CD4-positive, alpha-beta T cell treated with Interferon gamma for 1 hour (primary cell): ENCODE data around the gene CARD8.
"Not testable (repeated sequence)": the region's sequence is repeated elsewhere in the genome, so short reads cannot be mapped to it uniquely, and the experiment has no call there.

Experiments used
- DNase-seq: peaks from one replicate; pipeline ENCODE4 v3.0.0-alpha.2; 2020

Gene CARD8

DNA sequence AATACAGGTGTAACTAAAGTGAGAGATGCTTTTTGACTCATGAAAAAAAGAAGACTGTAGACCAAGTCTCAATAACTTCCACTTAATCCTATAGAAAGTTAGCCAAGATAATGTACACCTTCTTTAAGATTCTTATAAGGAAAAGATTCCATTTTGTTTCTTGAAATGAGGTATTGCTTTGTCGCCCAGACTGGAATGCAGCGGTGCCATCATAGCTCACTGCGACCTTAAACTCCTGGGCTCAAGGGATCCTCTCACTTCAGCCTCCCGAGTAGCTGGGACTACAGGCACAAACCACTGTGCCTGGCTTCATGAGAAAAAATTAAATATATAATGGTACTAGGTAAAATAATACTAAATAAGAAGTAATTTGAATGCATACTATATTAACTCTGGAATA, 3.3 kb upstream of the CARD8 start:
- not testable (repeated sequence) for DNase-seq

DNA sequence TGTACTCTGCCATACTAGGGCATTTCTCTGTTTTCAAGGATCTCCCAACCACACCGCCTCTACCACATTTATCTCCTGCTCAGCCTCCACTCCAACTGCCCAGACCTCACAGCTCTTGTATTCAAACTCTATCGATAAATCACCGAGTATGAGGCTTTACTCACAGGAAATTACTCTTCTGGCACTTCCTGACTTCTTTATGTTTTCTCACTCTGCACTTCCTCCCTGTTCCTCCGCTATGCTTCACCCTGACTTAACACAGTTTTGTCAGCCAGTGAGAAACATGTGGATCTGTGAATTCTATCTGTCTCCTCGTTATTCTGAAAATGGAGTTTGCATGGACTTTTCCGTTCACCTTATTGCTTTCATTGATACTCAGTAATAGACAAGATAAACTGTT, 2.6 kb upstream of the CARD8 start:
- no peak for DNase-seq

DNA sequence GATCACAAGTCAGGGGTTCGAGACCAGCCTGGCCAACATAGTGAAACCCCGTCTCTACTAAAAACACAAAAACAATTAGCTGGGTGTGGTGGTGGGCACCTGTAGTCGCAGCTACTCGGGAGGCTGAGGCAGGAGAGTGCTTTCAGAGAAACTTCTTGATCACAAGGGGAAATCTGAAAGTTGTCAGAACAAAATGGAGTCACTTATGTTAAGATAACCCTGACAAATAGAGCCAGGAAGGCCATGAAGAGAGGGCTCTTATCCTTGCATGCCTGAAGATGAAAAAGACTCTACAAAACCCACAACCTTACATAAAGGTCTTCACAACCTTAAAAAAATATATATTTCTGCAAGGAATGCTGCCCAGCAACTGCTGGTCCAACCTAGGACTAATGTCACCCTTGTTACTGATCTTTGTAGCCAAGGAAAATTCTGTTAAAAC, 1.2 kb downstream of the CARD8 start:
- DNase-seq, result no peak

DNA sequence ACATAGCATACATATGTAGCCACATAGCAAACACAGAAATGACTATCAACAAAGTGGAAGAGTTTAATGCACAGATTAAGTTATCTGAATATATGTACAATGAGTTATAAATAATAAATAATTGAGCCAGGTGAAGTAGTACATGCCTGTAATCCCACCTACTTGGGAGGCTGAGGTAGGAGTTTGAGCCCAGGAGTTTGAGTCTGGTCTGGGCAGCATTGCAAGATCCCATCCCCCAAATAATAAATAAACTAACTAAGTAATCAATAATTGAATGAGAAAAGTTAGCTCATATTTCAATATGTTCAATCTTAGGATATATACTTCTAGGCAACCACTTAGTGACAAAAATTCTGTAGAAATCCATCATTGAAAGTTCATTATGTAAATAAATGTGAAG, 1.7 kb downstream of the CARD8 start:
- no peak for DNase-seq

DNA sequence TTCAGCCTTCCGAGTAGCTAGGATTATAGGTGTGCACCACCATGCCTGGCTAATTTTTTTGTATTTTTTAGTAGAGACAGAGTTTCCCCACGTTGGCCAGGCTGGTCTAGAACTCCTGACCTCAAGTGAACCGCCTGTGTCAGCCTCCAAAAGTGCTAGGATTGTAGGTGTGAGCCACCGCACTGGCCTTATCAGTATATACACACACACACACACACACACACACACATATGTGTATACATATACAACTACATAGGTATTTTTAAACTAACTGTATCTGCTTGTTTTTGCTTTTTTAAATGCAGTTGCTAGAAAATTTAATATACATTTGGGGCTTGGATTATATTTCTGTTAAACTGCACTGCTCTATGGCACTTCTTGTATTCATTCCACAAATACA, 3.1 kb downstream of the CARD8 start:
- DNase-seq, result no peak

DNA sequence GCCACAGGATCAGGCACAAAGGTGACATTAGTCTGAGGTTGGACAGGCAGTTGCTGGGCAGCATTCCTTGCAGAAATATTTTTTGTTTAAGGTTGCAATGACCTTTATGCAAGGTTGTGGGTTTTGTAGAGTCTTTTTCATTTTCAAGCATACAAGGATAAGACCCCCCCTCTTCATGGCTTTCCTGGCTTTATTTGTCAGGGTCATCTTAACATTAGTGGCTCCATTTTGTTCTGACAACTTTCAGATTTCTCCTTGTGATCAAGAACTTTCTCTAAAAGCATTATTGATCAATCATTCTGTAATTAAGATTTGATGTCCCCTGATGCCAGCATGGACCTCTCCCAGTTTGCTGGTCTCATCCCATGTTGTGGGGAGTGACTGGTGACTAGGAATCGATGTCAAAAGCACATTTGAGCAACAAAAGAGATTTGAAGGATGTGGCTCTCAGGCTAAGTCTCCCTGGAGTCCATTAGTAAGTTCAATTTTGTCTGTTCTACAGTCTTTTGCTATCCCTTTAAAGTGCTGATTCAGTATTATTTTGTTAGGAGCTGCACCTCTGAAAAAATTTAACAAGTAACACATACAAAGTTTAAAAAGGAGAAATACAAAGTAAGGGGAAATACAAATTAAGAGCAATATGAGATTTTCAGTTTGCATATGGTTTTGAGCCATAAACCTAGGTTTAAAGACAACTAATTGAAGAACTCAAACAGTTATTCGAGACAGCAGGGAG, 5.3 kb downstream of the CARD8 start:
- no peak for DNase-seq

DNA sequence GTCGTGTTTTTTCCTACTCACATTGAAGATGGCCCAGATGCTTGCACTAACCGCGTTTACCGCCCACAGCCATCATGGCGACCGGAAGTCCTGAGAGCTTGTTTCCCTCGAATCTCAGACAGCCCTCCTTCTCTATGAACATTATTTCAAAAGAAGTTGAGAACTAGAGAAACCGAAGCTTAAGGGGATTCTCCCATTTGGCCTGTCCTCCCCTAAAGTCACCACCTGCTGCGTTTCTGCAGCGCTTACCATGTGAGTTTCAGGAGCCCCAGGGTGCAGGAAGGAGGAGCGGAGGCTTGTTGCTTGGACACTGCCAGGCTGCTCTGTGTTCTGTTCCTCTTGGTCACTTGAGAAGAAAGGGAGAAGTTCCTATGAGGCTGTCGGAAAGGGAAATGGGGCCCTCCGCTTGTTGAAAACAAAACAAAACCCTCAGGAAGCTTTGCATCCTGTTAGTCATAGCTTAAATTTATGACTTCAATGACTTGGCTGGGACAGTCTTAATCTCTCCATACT, 6.2 kb downstream of the CARD8 start:
- DNase-seq, result peak; percentile 60

DNA sequence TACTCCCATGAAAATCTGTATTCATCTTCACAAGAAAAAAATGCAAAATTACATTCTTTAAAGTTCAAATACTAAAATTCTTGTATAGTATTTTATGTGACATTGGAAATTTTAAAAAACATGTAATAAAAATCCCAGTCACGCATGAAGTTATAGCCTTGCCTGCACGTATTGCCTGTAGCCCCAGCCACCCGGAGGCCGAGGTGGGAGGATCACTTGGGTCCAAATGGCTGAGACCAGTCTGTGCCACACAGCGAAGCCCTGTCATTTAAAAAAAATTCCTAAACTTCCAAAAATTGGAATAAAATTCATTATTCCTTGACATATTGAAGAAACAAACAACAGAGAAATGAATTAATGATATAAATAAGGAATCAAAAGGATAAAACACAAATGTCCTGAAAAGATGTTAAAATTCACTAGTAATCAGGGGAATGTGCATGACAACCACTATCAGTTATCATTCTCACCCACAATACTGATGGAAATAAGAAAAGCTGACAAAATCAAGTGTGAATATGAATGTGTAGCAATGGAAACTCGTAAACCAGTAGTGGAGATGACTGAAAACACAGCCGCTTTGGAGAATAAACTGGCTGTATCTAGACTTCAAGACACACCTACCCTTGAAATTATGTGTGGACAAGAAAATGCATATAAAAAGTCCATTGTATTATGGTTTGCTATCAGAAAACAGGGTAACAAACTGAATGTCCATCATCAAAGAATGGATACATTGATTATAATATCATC, 7.5 kb downstream of the CARD8 start:
- DNase-seq, result no peak

DNA sequence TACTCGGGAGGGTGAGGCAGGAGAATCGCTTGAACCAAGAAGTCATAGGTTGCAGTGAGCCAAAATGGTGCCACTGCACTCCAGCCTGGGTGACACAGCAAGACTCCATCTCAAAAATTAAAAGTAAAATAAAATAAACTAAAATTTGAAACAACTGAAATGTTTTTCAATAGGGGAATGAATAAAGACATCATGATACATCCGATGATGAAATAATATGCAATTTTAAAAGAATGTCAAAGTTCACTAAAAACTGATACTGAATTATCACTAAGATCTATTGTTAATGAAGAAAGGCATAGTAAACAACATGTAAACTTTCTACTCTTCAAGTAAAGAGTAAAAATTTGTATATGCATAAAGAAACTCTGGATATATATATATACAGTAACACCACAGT, 8.5 kb downstream of the CARD8 start:
- DNase-seq, result no peak

DNA sequence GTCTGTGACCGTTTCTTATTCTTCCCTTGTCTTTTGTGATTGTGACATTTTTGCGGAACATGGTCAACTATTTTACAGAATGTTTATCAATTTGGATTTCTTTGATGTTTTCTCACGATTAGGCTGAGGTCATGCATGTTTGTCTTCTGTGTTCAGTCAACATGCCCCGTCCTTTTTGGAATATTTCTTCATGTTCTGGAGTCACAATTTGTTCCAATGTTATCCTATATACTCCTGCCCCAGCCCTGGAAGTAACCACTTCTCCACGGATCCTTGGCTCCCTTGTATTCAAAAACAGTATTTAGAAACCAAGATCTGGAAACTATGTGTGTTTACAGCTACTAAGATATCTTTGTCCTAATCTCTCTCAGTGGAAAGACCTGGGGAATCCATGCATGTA, 9.6 kb downstream of the CARD8 start:
- no peak for DNase-seq

DNA sequence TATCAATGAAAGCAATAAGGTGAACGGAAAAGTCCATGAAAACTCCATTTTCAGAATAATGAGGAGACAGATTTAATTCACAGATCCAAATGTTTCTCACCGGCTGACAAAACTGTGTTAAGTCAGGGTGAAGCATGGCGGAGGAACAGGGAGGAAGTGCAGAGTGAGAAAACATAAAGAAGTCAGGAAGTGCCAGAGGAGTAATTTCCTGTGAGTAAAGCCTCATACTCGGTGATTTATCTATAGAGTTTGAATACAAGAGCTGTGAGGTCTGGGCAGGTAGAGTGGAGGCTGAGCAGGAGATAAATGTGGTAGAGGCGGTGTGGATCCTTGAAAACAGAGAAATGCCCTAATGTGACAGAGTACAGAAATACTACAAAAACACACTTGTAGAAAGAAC, 11.4 kb downstream of the CARD8 start:
- peak; percentile 31 for DNase-seq

DNA sequence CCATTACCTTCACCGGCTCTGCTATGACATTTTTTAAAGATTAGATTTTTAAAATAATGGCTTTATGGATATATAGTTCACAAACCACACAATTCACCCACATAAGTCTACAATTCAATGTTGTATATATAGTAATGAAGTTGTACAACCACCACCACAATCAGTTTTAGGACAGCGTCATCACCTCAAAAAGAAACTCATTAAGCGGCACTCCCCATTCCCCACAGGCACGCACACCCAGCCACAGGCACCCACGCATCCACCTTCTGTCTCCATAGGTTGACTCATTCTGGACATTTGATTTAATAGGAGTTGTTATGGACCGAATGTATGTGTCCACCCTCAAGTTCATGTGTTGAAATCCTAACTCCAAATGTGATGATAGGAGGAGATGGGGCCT, 13.9 kb downstream of the CARD8 start:
- not testable (repeated sequence) for DNase-seq

DNA sequence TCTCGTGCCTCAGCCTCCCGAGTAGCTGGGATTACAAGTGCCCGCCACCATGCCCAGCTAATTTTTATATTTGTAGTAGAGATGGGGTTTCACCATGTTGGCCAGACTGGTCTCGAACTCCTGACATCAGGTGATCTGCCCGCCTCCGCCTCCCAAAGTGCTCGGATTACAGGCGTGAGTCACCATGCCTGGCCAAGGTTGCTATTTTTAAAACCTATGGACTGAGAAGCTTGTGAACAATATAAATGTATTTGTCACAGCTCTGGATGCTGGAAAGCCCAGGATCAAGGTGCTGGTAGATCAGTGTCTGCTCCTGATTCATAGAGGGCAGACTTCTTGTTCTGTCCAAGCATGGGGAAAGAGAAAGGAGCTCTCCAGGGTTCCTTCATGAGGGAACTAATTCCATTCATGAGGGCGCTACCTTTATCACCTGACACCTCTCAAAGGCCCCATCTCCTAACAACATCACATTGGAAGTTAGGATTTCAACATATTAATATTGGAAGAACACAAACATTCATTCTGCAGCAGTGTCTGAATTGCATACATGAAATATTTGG, 16.1 kb downstream of the CARD8 start:
- no peak for DNase-seq

DNA sequence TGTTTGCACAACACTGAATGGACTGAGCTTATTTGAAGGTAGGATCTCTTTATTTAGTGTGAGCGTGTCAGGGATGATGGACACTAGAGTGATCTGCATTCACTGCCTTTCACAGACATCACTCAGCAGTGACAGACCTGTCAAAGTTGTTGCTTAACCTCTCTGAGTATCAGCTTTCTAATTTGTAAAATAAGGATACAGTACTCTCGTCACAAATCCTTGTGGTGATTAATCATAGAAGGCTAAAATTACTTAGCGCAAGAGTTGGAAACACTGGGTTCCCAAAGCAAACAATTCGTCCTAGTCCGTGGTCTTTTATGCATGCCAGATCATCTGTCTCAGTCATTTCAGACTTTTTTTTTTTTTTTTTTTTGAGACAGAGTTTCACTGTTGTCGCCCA, 16.6 kb downstream of the CARD8 start:
- DNase-seq, result no peak

DNA sequence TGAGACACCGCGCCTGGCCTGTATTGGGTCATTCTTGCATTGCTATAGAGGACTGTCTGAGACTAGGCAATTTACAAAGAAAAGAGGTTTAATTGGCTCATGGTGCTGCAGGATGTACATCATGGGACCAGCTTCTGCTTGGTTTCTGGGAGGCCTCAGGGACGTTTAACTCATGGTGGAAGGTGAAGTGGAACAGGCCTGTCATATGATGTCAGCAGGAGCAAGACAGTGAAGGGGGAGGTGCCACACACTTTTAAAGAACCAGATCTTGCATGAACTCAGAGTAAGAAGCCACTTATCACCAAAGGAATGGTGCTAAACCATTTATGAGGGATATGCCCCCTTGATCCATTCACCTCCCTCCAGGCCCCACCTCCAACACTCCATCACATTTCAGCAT, 18.7 kb downstream of the CARD8 start:
- no peak for DNase-seq

DNA sequence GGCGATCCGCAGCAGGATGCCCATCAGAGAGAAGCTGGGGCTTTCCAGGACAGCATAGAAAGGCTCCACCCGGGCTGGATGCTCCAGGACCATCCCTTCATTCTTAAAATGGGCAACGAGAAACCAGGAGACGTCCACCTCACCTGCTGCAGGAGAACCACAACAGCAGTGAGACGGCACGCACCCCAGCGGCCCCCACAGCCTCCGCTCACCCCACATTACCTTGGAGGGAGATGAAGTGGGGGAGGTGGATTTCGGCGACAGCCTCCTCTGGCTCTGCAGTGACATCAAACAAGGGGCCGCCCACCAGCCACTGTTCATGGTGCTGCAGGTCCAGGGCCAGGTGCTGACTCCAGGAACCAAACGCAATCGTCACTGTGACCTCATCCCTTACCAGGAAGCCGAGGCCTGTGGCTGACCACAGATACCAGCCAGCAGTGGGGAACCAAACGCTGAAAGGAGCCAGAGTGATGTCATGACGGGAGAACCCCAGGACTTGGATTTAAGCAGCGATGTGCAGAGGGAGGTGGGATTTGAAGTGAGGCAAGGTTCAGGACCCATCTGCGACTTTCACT, 25.1 kb downstream of the CARD8 start:
- DNase-seq, result peak; percentile 2

DNA sequence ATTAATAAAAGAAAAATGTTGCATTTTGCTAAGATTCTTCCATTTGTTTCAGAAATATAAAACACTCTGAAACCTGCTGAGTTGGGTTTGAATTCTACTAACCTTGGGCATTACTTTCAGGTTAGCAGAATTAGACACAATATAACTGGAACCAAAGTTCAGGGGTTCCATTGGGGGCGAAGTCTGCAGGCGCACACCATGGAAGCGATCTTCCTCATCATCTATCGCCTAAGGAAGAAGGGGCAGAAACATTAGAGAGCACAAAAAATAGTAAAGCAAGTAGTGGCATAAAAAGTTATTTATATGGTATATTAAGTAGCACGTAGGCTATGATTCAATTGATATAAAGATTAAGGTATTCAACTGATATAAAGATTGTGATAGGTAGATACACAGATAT, 34.1 kb downstream of the CARD8 start:
- DNase-seq, result no peak

DNA sequence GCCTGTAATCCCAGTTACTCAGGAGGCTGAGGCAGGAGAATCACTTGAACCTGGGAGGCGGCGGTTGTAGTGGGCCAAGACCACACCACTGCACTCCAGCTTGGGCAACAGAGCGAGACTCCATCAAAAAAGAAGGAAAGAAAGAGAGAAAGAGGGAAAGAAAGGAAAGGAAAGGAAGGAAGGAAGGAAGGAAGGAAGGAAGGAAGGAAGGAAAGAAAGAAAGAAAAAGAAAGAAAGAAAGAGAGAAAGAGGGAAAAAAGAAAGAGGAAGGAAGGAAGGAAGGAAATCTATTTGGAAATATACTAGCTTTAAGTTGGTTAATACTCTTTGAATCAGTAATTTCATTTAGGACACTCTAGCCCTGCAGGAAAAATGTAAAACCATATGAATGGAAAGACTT, 34.9 kb downstream of the CARD8 start:
- not testable (repeated sequence) for DNase-seq

DNA sequence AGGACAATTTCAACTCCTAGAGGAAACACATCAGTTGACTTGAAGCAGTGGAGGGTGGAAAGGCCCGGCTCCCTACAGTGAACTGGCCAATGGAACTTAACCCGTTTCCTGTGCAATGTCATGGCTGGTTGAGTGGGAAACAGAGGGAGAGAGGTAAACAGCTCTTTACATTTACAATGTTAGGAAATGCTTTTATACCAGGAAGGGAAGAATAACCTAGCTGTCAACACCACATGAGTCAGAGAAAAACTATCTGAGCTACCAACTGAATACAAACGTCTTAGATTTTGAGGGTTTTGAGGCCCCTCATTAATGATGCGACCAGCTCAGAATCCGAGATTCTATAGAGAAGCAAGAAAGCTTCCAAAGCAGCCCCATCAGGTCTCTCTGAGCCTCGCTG, 36.7 kb downstream of the CARD8 start:
- DNase-seq, result no peak

DNA sequence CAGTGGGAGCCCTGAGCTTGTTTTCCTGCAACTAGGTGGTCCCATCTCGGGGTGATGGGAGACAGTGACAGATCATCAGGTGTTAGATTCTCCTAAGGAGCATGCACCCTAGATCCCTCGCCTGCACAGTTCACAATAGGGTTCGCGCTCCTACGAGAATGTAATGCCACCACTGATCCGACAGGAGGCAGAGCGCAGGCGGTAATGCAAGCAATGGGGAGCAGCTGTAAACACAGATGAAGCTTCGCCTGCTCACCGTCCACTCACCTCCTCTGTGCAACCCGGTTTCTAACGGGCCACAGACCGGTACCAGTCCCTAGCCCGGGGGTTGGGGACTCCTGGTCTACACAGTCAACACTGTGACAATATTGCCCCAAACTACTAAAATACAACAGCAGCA, 38.8 kb downstream of the CARD8 start:
- no peak for DNase-seq

DNA sequence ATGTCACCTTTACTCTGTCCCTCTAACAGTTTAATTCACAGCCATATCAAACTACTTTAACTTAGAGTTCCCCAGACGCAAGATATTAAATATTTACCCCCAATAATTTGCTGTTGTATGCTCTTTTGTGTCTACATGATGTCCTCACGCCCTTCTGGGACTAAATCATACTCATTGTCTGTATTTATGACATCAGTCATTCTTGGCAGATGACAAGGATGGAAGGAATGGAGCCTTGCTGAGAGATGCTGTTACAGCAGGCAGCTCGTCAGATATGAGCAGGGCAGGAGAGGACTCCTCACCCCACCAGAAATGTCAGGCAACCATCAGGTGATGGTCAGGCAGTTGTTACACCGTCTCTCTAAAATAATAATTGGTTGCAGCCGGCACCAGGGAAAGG, 41.8 kb downstream of the CARD8 start:
- no peak for DNase-seq

DNA sequence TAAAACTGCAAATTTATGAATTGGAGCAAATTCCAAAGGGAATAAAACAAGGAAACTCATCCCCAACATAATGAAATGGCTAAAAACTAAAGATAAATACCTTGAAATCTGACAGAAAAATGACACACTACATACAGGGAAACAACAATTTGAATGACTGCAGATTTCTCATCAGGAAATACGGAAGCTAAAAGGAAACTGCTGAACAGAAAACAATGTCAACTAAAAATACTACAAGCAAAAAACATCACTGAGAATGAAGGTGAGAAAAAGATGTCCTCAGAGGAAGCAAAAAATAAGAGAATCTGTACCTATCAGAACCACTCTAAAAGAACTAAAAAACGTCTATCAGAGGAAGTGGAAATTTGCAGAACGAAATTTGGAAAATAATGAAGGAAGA, 45.7 kb downstream of the CARD8 start:
- DNase-seq, result no peak

DNA sequence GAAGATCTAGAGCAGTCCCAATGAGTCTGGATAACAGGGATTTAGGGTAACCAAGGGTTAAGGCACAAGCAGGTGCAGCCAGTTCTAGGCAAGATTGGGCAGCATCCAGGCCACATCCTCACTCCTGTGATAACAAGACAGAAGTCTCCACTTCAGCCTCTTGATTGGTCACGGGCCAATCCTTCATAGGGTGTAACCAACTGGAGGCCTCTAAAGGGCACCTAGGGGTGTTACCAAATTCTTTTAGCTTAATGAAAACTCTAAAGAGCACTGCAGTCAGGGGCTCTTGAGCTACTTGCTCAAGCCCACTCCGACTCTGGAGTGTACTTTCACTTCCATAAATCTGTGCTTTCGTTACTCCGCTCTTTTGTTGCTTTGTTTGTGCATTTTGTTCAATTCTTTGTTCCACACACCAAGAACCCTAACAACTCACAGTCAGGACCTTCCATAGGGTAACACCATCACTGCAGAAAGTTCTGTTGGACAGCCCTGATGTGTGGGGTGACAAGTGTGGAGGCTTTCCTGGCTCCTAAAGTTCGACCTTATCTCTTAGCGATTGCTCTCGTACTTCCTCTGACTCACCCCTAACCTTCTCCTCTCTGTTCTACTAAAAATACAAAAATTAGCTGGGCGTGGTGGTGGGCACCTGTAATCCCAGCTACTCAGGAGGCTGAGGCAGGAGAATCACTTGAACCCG, 49.2 kb downstream of the CARD8 start:
- no peak for DNase-seq
